ENCODE data around the gene STARD7. TPM values are rescaled to one million over a fixed set of nuclear protein-coding genes. Genes with fewer than 3 reads are reported as not detected.

Gene STARD7
- total RNA-seq, 2 experiments from 2014 or later, result 126 to 128 TPM

DNA sequence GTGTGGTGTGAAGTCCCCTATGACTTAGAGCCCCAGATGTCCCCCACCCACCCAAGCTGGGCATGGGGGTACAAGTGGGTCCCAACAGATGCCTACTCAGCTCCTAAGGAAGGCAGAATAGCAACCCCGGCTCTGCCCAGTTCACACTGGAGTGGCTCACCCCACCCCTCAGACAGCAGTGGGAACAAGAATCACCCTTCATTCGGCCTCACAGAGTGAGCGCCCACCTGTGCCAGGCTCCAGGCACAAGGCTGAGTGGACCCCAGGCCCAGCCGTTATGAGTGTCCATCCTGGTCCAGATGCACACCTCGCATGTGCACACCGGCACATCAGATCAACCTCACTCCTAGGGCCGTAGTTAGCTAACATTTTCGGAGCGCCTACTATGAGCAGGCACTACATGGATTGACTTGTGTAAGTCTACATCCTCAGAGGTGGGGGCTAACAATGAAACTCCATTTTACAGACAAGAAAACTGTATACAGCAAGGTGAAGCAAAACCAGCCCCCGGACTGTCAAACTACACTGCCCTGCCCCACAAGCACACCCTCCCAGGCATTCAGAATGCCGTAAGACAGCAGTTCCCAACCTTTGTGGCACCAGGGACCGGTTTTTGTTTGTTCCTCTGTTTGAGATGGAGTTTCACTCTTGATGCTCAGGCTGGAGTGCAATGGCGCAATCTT lies 67.5 kb downstream of the STARD7 start:
- no peak for DNase-seq
- ChIA-PET POLR2A (interaction anchor here (2.9 kb wide), 1 partner anchor 34 kb away, joined by 17 read pairs; no protein-coding TSS in a partner anchor), CTCF (interaction anchor here (1.1 to 15.6 kb wide), 4 partner anchors 24 to 60 kb away, joined by 3 to 239 read pairs (median 3); no protein-coding TSS in a partner anchor)
- no peaks in the 10 kb centered on the region for H3K27me3 Mint-ChIP-seq
- H3K36me3 Mint-ChIP-seq (ENCODE audit: low read depth), result peaks cover 14% of the 10 kb centered on the region
- H3K9me3 Mint-ChIP-seq, result no peaks in the 10 kb centered on the region
- H3K4me3 Mint-ChIP-seq, result no peak overlapping the region
- H3K4me1 Mint-ChIP-seq, result peaks cover 33% of the 10 kb centered on the region
- peak overlapping the region; percentile 5 for H3K27ac Mint-ChIP-seq

DNA sequence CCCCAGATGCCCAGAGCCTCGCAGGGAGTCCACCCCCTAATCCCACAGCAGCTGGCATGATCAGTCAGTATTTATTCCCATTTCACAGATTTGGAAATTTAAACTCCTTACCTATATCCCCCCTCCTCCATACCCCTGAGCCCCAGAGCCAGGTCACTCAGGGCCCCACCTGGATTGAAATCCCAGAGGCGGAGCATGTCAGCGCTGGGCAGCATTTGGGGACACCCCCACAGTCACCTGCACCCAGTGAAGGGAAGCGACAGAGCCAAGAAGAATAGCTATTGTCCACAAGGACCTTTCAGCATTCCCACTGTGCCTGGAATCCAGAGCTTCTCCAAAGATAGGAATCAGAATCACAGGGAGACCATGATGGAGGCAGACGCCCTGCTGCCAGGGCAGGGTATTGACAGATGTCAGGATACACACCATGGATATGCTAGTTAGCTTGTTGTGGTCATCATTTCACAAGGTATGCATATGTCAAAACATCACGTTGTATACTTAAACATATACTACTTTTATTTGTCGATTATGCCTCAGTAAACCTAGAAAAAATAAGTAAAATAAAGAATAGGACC lies 69.4 kb downstream of the STARD7 start:
- Mint-ChIP-seq H3K27me3 (no peaks in the 10 kb centered on the region), H3K4me1 (peaks cover 26% of the 10 kb centered on the region), H3K27ac (no peak overlapping the region), H3K9me3 (no peaks in the 10 kb centered on the region), H3K36me3 (ENCODE audit: low read depth) (peaks cover 12% of the 10 kb centered on the region), H3K4me3 (no peak overlapping the region)
- no peak for DNase-seq
- ChIA-PET CTCF (interaction anchor here (0.5 to 15.6 kb wide), 23 partner anchors 8 to 192 kb away, joined by 3 to 239 read pairs (median 5); partner anchors contain the start of genes ADRA2B, CIAO1 and STARD7), POLR2A (interaction anchor here (2.9 kb wide), 1 partner anchor 36 kb away, joined by 17 read pairs; no protein-coding TSS in a partner anchor)

DNA sequence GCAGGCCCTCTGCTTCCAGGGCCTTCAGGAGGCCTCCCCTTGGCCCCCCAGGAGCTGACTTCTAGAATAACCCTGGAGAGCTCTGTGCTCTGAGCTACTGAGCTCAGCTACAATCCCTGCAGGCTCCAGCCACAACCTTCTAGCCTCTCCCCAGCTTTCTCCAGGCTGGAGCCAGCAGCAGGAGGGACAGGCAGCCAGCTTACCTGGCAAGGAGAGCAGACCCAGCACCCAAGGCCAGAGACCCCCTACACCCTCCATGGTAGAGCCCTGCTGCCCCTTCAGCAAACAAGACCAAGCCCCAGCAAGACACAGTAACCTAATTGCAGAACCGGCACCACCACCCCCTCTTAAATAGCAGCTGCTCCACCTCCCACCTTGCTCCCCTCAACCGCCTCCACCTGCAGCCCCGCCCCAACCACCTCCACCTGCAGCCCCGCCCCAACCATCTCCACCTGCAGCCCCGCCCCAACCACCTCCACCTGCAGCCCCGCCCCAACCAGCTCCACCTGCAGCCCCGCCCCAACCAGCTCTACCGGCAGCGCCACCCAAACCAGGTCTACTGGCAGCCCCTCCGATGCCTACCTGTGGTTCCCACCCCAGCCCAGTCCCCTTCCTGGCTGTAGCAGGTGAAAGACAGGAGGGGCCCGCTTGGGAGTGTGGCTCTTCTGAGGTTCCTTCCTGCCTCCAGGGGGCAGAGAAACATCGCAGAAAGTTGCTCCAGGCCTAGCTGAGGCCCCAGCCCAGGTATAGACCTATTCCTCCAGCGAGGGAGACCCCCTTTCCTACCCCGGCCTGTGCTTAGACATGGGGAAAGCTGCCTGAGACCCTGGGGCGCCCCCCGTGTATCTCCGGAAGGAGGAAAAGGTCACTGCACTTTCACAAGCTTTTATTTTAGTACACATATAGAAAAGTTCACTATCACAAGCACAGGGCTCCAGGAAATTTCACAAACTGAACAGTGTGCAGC lies 70.2 kb downstream of the STARD7 start, which contains the start of gene ASTL:
ASTL (minus strand) TSS at position 324 of the 967 bp plus-strand sequence; CDS start at position 258, 66 bp downstream.
- Mint-ChIP-seq H3K9me3 (no peaks in the 10 kb centered on the region), H3K27ac (no peak within 1 kb of the TSS), H3K4me1 (peaks cover 19% of the 10 kb centered on the region), H3K36me3 (ENCODE audit: low read depth) (peaks cover 4% of the 10 kb centered on the region), H3K4me3 (no peak within 1 kb of the TSS), H3K27me3 (no peaks in the 10 kb centered on the region)
- peak; percentile 76 for DNase-seq
- ChIA-PET CTCF (interaction anchor here (0.5 to 15.6 kb wide), 25 partner anchors 9 to 193 kb away, joined by 3 to 239 read pairs (median 5); partner anchors contain the start of genes ADRA2B, CIAO1 and STARD7), POLR2A (interaction anchor here (2.9 kb wide), 1 partner anchor 37 kb away, joined by 17 read pairs; no protein-coding TSS in a partner anchor)

DNA sequence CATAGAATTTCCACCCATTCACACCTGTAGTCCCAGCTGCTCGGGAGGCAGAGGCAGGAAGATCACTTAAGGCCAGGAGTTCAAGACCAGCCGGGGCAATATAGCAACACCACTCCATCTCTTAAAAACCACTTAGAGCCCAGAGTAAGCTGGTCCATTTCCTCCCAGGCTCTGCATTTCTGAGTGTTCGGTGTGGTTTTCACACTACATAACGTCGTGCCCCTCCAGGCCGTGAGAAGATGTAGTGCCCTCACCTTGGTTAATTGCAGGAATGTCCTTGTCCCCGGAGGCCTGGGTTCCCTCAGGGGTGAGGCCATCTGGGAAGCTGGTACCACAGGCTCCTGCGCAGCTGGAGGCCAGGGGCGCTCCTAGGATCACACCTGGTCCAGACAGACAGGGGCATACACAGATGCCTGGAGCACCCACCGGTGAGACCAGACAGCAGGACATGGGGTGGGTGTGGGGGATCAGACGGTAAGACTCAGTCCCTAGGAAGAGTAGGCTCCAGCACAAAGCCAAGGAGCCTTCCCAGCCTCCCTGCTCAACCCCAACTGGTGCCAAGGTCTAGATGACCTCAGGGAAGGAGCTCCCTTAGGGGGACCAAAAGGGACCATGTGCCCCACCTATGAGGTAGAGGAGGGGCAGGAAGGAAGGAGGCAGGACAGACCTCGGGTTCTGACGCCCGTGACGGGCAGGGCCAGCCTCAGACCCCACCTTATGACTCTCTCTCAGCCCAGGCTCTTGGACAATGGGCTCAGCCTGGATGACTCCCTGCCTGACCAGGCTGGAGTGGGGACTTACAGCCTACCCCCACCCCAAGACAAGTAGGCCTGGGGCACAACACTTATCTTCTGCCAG lies 71.1 kb downstream of the STARD7 start:
- H3K36me3 Mint-ChIP-seq (ENCODE audit: low read depth), result no peaks in the 10 kb centered on the region
- ChIA-PET POLR2A (no interaction called here), CTCF (interaction anchor here (0.6 to 15.6 kb wide), 14 partner anchors 10 to 145 kb away, joined by 3 to 239 read pairs (median 8); partner anchors contain the start of genes ADRA2B and CIAO1)
- H3K27me3 Mint-ChIP-seq, result no peaks in the 10 kb centered on the region
- peaks cover 10% of the 10 kb centered on the region for H3K4me1 Mint-ChIP-seq
- DNase-seq, result no peak
- no peaks in the 10 kb centered on the region for H3K9me3 Mint-ChIP-seq
- no peak overlapping the region for H3K27ac Mint-ChIP-seq
- no peak overlapping the region for H3K4me3 Mint-ChIP-seq

DNA sequence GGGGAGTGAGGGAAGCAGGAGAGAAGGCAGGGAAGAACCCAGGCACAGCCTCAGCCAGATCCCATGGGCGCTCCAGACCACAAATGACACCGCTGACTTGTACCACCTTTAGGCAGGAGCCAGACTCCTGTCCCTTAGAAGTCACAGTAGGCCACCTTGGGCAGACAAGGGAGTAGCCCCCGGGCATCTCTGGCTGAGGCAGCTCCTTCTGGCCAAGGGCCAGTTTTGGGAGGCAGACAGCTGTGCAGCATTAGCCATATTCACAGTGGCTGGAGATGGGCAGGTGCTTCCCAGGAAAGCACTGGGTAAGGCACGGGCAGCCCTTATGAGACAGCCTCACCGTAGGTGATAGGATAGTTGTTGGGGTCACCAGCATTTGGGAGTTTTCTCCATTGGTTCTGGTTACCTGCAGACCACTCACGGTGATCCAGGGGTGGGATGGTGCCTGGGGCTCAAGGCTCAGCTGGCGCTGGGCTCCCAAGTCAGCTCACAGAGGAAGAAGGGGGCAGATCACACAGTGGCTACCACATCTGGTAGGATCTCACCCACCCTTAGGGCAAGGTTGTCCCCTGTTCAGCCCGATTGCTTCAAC lies 72.4 kb downstream of the STARD7 start:
- Mint-ChIP-seq H3K9me3 (no peaks in the 10 kb centered on the region), H3K27ac (no peak overlapping the region), H3K4me3 (no peak overlapping the region), H3K27me3 (no peaks in the 10 kb centered on the region), H3K36me3 (ENCODE audit: low read depth) (no peaks in the 10 kb centered on the region), H3K4me1 (peaks cover 10% of the 10 kb centered on the region)
- ChIA-PET POLR2A (no interaction called here), CTCF (interaction anchor here (4.2 to 15.6 kb wide), 3 partner anchors 11 to 40 kb away, joined by 25 to 239 read pairs (median 26); partner anchors contain the start of gene ADRA2B)
- DNase-seq, result no peak

DNA sequence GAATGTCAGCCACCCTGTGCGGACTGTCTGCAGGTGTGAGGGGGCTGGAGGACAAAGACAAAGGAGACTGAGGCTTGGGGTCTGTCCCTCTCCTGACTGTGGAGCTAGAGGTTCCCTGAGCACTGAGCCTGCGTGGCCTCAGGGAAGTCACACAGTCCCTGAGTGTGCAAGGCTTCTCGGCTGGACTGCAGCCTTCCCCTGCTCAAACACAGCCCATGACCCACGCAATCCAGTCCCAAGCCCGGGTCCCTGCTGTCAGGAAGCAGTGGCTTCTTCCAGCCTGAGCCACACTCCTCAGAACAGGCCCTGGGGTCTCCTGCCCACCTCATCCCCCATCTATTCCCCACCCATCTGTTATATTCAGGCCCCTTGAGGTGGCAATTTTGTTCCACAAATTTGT lies 73.0 kb downstream of the STARD7 start:
- no peak overlapping the region for H3K4me3 Mint-ChIP-seq
- H3K9me3 Mint-ChIP-seq, result no peaks in the 10 kb centered on the region
- no peaks in the 10 kb centered on the region for H3K36me3 Mint-ChIP-seq (ENCODE audit: low read depth)
- ChIA-PET POLR2A (no interaction called here), CTCF (interaction anchor here (1.0 to 15.6 kb wide), 3 partner anchors 12 to 40 kb away, joined by 3 to 239 read pairs (median 25); no protein-coding TSS in a partner anchor)
- no peaks in the 10 kb centered on the region for H3K27me3 Mint-ChIP-seq
- H3K4me1 Mint-ChIP-seq, result peaks cover 15% of the 10 kb centered on the region
- no peak for DNase-seq
- no peak overlapping the region for H3K27ac Mint-ChIP-seq

DNA sequence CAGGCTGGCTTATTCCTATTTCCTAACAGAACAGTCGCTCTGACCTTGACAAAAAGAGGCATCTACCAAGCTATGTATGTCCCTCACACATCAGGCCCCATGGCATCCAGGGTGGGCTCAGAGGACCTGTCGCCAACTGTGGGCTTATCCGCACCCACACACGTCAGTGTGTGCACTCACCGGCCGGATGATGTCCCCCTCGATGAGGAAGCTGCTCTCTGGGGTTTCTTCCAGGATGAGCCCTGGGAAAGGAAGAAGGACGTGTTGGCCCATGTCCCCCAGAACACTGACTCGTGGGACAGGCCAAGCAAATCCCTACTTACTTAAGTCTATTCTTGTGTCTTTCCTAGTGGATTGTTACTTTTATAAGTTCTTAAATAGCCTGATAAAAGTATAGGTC lies 73.5 kb downstream of the STARD7 start:
- H3K4me3 Mint-ChIP-seq, result no peak overlapping the region
- POLR2A ChIA-PET, result no interaction called here
- no peaks in the 10 kb centered on the region for H3K27me3 Mint-ChIP-seq
- CTCF ChIA-PET, result interaction anchor here (1.0 to 15.6 kb wide), 2 partner anchors 18 to 41 kb away, joined by 3 to 239 read pairs; no protein-coding TSS in a partner anchor
- H3K4me1 Mint-ChIP-seq, result peaks cover 19% of the 10 kb centered on the region
- H3K36me3 Mint-ChIP-seq (ENCODE audit: low read depth), result no peaks in the 10 kb centered on the region
- no peak for DNase-seq
- no peak overlapping the region for H3K27ac Mint-ChIP-seq
- no peaks in the 10 kb centered on the region for H3K9me3 Mint-ChIP-seq

Other genes with a start within 250 kb of the STARD7 start
- gene ANKRD36C, start 217.0 kb downstream of the STARD7 start, total RNA-seq, result 10 to 100 TPM; 76.0 to 81.1 TPM
- 1 to 10 TPM; 3.3 to 5.3 TPM for gene GPAT2, start 173.9 kb downstream of the STARD7 start, total RNA-seq
- under 1 TPM in 1 of 2 experiments, not detected in 1; 0.06 TPM for gene ADRA2B, start 92.3 kb downstream of the STARD7 start, total RNA-seq
- under 1 TPM in 1 of 2 experiments, not detected in 1; 0.22 TPM for gene ASTL, start 70.3 kb downstream of the STARD7 start, total RNA-seq
- 10 to 100 TPM; 11.9 to 14.2 TPM for gene DUSP2, start 63.4 kb downstream of the STARD7 start, total RNA-seq
- 10 to 100 TPM; 32.9 to 44.5 TPM for gene TMEM127, start 57.2 kb upstream of the STARD7 start, total RNA-seq
- gene CIAO1, start 57.4 kb upstream of the STARD7 start, total RNA-seq, result 10 to 100 TPM; 53.4 to 59.9 TPM
- 100 to 1,000 TPM; 170 to 178 TPM for gene SNRNP200, start 96.7 kb upstream of the STARD7 start, total RNA-seq
- gene ITPRIPL1, start 116.5 kb upstream of the STARD7 start, total RNA-seq, result 10 to 100 TPM; 33.3 to 39.2 TPM
- gene NCAPH, start 126.9 kb upstream of the STARD7 start, total RNA-seq, result 10 to 100 TPM; 82.4 to 84.6 TPM